GM18873 (cell line): Measurements from ENCODE around the gene DPYSL3.
"Not testable (repeated sequence)": the region's sequence is repeated elsewhere in the genome, so short reads cannot be mapped to it uniquely, and the experiment has no call there.

ENCODE experiments used
- ATAC-seq: cut with Tn5 transposase; IDR thresholded peaks from one replicate; pipeline ENCODE4 v1.9.1; 2021; ENCODE audit warnings: mild to moderate bottlenecking, moderate library complexity, moderate number of reproducible peaks; ENCODE audit not compliant: unreplicated experiment, low FRiP score

DPYSL3 gene

GRCh38 chr5:147381555-147381954, 128.3 kb downstream of the DPYSL3 start:
- no peak for ATAC-seq

GRCh38 chr5:147377682-147378081, 132.2 kb downstream of the DPYSL3 start:
- ATAC-seq: no peak

- ATAC-seq: no peak
Observed at GRCh38 chr5:147375151-147375550, 134.7 kb downstream of the DPYSL3 start.

GRCh38 chr5:147373328-147373727, 136.5 kb downstream of the DPYSL3 start:
- no peak for ATAC-seq

DNA sequence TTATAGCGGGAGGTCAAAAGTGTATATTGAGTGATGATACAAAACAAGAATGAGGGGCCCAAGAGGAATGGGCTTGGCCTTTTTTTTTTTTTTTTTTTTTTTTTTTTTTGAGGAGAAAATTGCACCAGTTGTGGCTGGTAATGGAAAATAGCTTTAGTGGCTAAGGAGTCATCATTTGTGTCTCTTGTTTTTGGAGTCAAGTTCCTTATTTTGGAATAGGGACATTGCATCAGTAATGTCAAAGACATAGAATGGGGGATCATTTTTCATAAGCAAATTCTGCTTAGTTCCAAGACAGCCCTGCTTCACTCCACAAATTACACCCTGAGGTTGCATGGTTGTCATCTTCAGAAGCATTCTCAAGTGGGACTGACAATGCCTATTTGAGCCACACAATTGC, 137.7 kb downstream of the DPYSL3 start:
- ATAC-seq: no peak

GRCh38 chr5:147371290-147371689, 138.6 kb downstream of the DPYSL3 start:
- ATAC-seq: no peak

GRCh38 chr5:147369742-147370374, 140.0 kb downstream of the DPYSL3 start:
- no peak for ATAC-seq

GRCh38 chr5:147367381-147367780, 142.5 kb downstream of the DPYSL3 start:
- not testable (repeated sequence) for ATAC-seq

DNA sequence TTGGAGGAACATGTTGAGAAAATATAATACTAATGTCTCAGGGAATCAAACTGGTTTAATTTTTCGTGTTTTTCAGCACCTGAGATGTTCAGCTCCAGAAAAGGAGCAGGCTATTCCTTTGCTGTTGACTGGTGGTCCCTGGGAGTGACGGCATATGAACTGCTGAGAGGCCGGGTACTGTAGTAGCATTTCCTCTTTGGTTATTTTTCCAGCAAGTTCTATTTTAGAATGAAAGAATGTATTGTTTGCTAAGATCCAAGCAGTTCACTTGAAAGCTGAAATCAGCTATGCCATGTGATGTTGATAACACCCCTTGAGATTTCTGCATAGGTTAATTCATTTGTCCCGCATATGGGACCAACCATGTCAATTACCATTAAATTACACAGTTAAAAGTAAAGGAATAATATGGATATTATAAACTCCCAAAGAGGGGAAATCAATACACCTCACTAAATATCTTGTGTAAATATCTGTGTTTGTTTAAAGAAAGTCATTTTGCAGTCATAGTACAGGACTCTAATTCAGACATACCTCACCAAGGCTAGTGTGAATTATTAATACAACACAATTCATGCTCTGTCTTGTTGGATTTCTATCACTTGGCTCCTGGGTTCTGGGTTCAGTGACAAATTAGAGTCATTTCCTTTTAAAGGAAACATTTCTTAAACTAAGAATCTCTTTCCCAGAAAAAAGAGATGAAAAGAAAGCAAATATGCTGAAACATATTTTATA, 148.3 kb downstream of the DPYSL3 start:
- ATAC-seq: no peak

DNA sequence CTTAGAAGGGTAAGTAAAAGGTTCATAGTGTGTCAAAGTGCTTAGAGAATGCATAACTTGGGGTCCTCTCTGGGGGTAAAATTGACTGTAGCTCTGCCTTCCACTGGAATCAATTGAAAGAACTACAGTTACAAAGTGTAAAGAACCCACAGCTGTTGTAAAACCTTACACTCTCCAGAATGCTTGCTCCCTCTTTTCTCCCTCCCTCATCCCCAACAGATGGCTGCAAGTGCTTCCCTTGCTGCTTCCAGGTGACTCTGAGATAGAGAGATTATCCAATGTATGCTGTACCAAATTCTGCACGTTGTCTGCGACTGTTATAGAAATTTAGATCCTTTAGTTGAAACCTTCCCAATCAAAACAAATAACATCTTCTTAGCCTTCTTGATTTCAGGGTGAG, 149.1 kb downstream of the DPYSL3 start:
- ATAC-seq: no peak

GRCh38 chr5:147359581-147359980, 150.3 kb downstream of the DPYSL3 start:
- ATAC-seq: no peak

DNA sequence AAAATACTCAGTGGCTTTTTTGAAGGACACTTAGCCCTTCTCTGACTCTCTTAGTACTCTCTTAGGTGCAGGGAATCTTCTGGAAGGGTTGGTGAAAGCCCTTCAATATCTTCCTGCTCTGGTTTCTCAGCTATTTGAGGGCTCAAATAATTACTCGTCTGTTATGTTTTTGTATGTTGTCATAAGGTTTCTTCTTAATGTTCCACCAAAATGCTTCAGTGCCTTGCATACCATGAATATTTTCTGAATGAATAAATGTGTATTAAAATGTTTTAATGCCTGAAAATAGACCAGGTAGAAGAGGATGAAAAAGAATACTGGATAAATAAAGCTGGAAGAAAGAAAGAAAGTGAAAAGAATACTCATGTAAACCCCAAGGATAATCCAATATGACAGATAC, 150.8 kb downstream of the DPYSL3 start:
- ATAC-seq: no peak

DNA sequence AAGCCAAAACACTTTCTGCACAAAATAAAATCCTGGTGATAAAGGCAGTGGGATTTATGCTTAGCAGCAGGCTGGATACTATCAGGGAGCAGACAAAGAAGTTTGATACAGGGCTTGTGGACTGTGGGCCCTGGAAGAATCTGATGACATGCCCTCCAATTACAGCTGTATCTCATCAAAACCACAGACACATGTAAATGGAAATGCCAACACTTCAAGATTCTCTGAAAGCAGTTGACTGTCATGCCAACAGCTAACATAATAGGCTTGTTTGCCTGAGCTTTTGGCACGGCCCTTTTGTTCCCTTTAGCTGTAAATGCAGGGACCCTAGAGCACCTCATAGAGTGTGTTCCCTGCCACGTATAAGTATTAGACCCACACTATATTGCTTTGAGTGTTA, 160.6 kb downstream of the DPYSL3 start:
- no peak for ATAC-seq

GRCh38 chr5:147348451-147348850, 161.4 kb downstream of the DPYSL3 start:
- ATAC-seq: no peak

DNA sequence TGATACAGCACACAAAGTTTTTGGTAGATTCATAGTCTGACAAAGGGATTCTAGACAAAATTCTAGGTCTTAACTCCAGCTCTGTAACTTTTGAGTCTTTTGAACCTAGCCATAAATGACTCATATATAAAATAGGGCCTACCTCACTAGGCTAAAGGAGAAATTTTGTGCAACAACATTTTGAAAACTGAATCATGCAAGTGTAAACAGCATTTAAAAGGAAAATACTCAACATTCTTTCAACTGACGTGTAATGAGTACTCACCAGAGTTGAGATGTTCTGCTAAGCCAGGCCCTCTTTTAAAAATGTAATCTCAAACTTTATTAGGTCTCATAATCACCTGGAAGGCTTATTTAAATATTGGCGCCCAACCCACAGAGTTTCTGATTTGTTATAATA, 161.8 kb downstream of the DPYSL3 start:
- no peak for ATAC-seq

- ATAC-seq: no peak
Observed at GRCh38 chr5:147346006-147346561, 163.8 kb downstream of the DPYSL3 start.

- ATAC-seq: no peak
Observed at GRCh38 chr5:147344861-147345260, 165.0 kb downstream of the DPYSL3 start.

GRCh38 chr5:147341345-147341744, 168.5 kb downstream of the DPYSL3 start:
- ATAC-seq: no peak

DNA sequence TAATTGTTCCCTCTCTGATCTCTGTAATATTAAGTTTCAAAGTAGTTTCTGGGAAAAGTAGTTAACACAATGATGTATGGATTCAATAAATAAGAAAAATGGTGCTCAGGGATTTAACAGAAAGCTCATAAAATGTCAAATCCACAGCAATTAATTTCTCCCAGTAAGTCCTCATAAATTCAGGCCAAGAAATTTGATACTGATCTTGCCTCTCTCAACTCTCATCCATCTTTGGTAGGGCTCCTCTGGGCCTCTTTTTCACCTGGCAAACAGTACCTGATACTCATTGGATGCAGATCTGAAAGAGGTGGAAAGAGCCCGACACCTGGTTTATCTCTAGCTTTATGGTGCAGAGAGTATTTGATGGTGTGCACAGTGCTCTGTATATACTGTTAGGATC, 168.9 kb downstream of the DPYSL3 start:
- no peak for ATAC-seq
